ENCODE results near the gene SNX18. TPM values are rescaled to one million over a fixed set of nuclear protein-coding genes. Genes with fewer than 3 reads are reported as not detected.

The SNX18 gene
- total RNA-seq, 1 donor from 2014 or later, result 63.4 TPM

DNA sequence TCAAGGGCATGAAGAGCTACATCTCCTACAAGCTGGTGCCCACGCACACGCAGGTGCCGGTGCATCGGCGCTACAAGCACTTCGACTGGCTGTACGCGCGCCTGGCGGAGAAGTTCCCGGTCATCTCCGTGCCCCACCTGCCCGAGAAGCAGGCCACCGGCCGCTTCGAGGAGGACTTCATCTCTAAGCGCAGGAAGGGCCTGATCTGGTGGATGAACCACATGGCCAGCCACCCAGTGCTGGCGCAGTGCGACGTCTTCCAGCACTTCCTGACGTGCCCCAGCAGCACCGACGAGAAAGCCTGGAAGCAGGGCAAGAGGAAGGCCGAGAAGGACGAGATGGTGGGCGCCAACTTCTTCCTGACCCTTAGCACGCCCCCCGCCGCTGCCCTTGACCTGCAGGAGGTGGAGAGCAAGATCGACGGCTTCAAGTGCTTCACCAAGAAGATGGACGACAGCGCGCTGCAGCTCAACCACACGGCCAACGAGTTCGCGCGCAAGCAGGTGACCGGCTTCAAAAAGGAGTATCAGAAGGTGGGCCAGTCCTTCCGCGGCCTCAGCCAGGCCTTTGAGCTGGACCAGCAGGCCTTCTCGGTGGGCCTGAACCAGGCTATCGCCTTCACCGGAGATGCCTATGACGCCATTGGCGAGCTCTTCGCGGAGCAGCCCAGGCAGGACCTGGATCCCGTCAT, 1.4 kb downstream of the SNX18 start:
- CTCF ChIA-PET, result interaction anchor here (1.1 to 6.8 kb wide), 7 partner anchors 28 to 347 kb away, joined by 3 to 160 read pairs (median 8); no protein-coding TSS in a partner anchor
- Mint-ChIP-seq H3K36me3 (ENCODE audit: low read depth) (peaks cover 43% of the 10 kb centered on the region), H3K27me3 (no peaks in the 10 kb centered on the region), H3K9me3 (no peaks in the 10 kb centered on the region), H3K4me1 (peaks cover 25% of the 10 kb centered on the region), H3K27ac (peak overlapping the region; percentile 76), H3K4me3 (peak overlapping the region; percentile 86)
- DNase-seq (no peak), ATAC-seq (ENCODE audit: low read depth) (no peak)
- intact Hi-C loops (cut with micrococcal nuclease), result loop anchor here (5.0 to 10.0 kb wide), 5 partner anchors 204 to 1722 kb away; partner anchors contain the start of gene ARL15
- TF ChIP-seq, protein P1, sequence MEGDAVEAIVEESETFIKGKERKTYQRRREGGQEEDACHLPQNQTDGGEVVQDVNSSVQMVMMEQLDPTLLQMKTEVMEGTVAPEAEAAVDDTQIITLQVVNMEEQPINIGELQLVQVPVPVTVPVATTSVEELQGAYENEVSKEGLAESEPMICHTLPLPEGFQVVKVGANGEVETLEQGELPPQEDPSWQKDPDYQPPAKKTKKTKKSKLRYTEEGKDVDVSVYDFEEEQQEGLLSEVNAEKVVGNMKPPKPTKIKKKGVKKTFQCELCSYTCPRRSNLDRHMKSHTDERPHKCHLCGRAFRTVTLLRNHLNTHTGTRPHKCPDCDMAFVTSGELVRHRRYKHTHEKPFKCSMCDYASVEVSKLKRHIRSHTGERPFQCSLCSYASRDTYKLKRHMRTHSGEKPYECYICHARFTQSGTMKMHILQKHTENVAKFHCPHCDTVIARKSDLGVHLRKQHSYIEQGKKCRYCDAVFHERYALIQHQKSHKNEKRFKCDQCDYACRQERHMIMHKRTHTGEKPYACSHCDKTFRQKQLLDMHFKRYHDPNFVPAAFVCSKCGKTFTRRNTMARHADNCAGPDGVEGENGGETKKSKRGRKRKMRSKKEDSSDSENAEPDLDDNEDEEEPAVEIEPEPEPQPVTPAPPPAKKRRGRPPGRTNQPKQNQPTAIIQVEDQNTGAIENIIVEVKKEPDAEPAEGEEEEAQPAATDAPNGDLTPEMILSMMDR (IDR thresholded peaks at IDR 0.05), result no peak
- POLR2A ChIA-PET, result interaction anchor here (0.5 to 3.6 kb wide), 8 partner anchors 91 to 348 kb away, joined by 4 to 26 read pairs (median 6); no protein-coding TSS in a partner anchor

DNA sequence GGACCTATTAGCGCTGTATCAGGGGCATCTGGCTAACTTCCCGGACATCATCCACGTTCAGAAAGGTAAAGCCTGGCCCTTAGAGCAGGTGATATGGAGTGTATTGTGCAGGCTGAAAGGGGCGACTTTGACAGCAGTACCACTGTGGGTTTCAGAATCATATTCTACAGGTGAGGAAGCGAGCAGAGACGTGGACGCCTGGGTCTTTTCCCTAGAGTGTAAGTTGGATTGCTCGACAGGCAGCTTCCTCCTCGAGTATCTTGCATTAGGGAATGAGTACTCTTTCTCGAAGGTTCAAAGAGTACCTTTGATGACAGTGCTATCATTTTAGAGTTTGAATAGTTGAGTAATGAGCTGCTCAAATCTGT, 1.9 kb downstream of the SNX18 start:
- ATAC-seq (ENCODE audit: low read depth) (no peak), DNase-seq (no peak)
- ChIA-PET CTCF (interaction anchor here (1.1 to 6.8 kb wide), 3 partner anchors 275 to 346 kb away, joined by 3 to 160 read pairs (median 128); no protein-coding TSS in a partner anchor), POLR2A (interaction anchor here (0.6 to 3.6 kb wide), 6 partner anchors 127 to 348 kb away, joined by 3 to 26 read pairs (median 10); partner anchors contain the start of gene ARL15)
- Mint-ChIP-seq H3K9me3 (no peaks in the 10 kb centered on the region), H3K4me1 (peaks cover 25% of the 10 kb centered on the region), H3K36me3 (ENCODE audit: low read depth) (peaks cover 47% of the 10 kb centered on the region), H3K4me3 (peak overlapping the region; percentile 86), H3K27ac (peak overlapping the region; percentile 76), H3K27me3 (no peaks in the 10 kb centered on the region)
- intact Hi-C loops (cut with micrococcal nuclease), result loop anchor here (5.0 to 10.0 kb wide), 5 partner anchors 205 to 1722 kb away; partner anchors contain the start of gene ARL15
- TF ChIP-seq, protein P1 (IDR thresholded peaks at IDR 0.05), result no peak

DNA sequence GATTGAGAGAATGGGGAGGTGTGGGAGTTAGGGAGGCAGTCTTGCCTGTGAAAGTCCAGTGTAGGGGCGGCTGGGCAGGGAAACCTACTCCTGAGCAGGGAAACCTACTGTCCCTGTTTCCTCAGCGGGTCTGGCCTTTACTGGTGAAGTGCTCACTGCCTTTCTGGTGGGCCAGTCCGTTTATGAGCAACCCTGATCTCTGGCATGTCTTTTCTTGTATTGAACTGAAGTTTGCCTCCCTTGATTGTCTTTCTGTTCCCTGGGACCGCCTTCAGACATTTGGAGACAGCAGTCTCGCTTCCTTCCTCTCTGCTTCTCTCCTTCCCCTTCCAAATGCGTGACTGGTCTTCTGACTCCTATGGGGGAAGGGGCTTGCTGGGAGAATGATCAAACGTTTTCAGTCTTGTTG, 2.9 kb downstream of the SNX18 start:
- DNase-seq, result no peak
- no peaks in the 10 kb centered on the region for H3K9me3 Mint-ChIP-seq
- no peaks in the 10 kb centered on the region for H3K27me3 Mint-ChIP-seq
- H3K4me1 Mint-ChIP-seq, result peaks cover 25% of the 10 kb centered on the region
- ATAC-seq (ENCODE audit: low read depth), result no peak
- peak overlapping the region; percentile 86 for H3K4me3 Mint-ChIP-seq
- intact Hi-C loops (cut with micrococcal nuclease), result loop anchor here (1.0 to 5.0 kb wide), 2 partner anchors 12 to 37 kb away; no protein-coding TSS in a partner anchor
- TF ChIP-seq, protein P1 (IDR thresholded peaks at IDR 0.05), result no peak
- peak overlapping the region; percentile 51 for H3K27ac Mint-ChIP-seq
- ChIA-PET CTCF (interaction anchor here (5.3 to 6.8 kb wide), 2 partner anchors 324 to 345 kb away, joined by 128 to 160 read pairs; no protein-coding TSS in a partner anchor), POLR2A (interaction anchor here (1.2 kb wide), 2 partner anchors 210 to 234 kb away, joined by 3 to 4 read pairs; partner anchors contain the start of gene ARL15)
- peaks cover 53% of the 10 kb centered on the region for H3K36me3 Mint-ChIP-seq (ENCODE audit: low read depth)

DNA sequence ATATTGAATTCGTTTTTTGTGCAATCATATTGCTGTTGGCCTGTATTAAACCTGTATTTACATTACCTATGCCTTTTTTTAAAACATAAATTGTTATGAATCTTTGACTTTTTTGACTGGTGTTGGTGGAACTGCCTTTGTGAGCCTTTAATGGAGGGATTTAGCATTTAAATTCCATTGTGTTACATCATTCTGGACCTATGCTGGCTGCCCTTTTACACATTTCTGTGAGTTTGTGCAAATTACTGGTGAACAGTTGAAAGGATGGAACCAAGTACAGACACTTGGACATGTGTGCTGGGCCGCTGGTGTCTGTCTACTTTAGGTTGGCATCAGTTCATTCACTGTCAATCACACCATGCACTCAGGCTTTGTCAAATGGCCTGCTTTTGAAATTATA, 3.4 kb downstream of the SNX18 start:
- Mint-ChIP-seq H3K27ac (peak overlapping the region; percentile 8), H3K9me3 (no peaks in the 10 kb centered on the region), H3K27me3 (no peaks in the 10 kb centered on the region), H3K4me3 (peak overlapping the region; percentile 86), H3K36me3 (ENCODE audit: low read depth) (peaks cover 57% of the 10 kb centered on the region), H3K4me1 (peaks cover 25% of the 10 kb centered on the region)
- POLR2A ChIA-PET, result no interaction called here
- DNase-seq, result no peak
- CTCF ChIA-PET, result interaction anchor here (1.3 kb wide), 1 partner anchor 324 kb away, joined by 5 read pairs; no protein-coding TSS in a partner anchor
- intact Hi-C loops (cut with micrococcal nuclease), result loop anchor here (1.0 to 5.0 kb wide), 2 partner anchors 11 to 36 kb away; no protein-coding TSS in a partner anchor
- TF ChIP-seq, protein P1 (IDR thresholded peaks at IDR 0.05), result no peak
- no peak for ATAC-seq (ENCODE audit: low read depth)
